GM10847 (cell line): ENCODE measurements around the gene SLIT3.

Source experiments
- POLR2A ChIP-seq: IDR thresholded peaks from 2 replicates; pipeline ENCODE4 v1.6.1; 2011; ENCODE audit not compliant: insufficient read length; ENCODE audit errors: extremely low read depth

Gene SLIT3

GRCh38 chr5:168661593-168662485 lies 639.1 kb downstream of the SLIT3 start:
- TF ChIP-seq POLR2A: no peak

- TF ChIP-seq POLR2A: no peak
Measured at GRCh38 chr5:168660691-168661090, 640.2 kb downstream of the SLIT3 start.

- no peak for TF ChIP-seq POLR2A
Measured at GRCh38 chr5:168659286-168659847, 641.6 kb downstream of the SLIT3 start.

- no peak for TF ChIP-seq POLR2A
Measured at GRCh38 chr5:168658394-168658793, 642.5 kb downstream of the SLIT3 start.

- no peak for TF ChIP-seq POLR2A
Measured at GRCh38 chr5:168656633-168657032, 644.3 kb downstream of the SLIT3 start.

GRCh38 chr5:168655316-168655715 lies 645.6 kb downstream of the SLIT3 start:
- TF ChIP-seq POLR2A: no peak

GRCh38 chr5:168654211-168654721 lies 646.7 kb downstream of the SLIT3 start:
- no peak for TF ChIP-seq POLR2A

GRCh38 chr5:168653626-168654025 lies 647.3 kb downstream of the SLIT3 start:
- TF ChIP-seq POLR2A: no peak

- no peak for TF ChIP-seq POLR2A
Measured at GRCh38 chr5:168651648-168652047, 649.3 kb downstream of the SLIT3 start.

GRCh38 chr5:168649306-168649705 lies 651.6 kb downstream of the SLIT3 start:
- TF ChIP-seq POLR2A: no peak

- no peak for TF ChIP-seq POLR2A
Measured at GRCh38 chr5:168648576-168648975, 652.4 kb downstream of the SLIT3 start.

GRCh38 chr5:168648016-168648415 lies 652.9 kb downstream of the SLIT3 start:
- no peak for TF ChIP-seq POLR2A

- no peak for TF ChIP-seq POLR2A
Measured at GRCh38 chr5:168647083-168647482, 653.9 kb downstream of the SLIT3 start.

- TF ChIP-seq POLR2A: no peak
Measured at GRCh38 chr5:168646335-168646734, 654.6 kb downstream of the SLIT3 start.

GRCh38 chr5:168645195-168645594 lies 655.7 kb downstream of the SLIT3 start:
- TF ChIP-seq POLR2A: no peak

- no peak for TF ChIP-seq POLR2A
Measured at GRCh38 chr5:168642019-168642418, 658.9 kb downstream of the SLIT3 start.
